A673 (cell line): ENCODE measurements around the gene AKAP14. TPM values are rescaled to one million over a fixed set of nuclear protein-coding genes. Genes with fewer than 3 reads are reported as not detected.
A peak's percentile ranks its signal among the peaks of the same experiment; 100 is the strongest.
"Not testable (repeated sequence)": the region's sequence is repeated elsewhere in the genome, so short reads cannot be mapped to it uniquely, and the experiment has no call there.

Experiments used
- BruUV-seq: library from RNA; stranded (reverse); fragments of 400-500 nt; replicated peaks from 2 replicates; lab custom pipeline; 2021; lab: Mats Ljungman, UMichigan
- CTCF ChIA-PET: fragments of 300-600 bp; sonication (Branson Sonifier 250); formaldehyde crosslinking; loops from one replicate; lab custom pipeline; 2022; ENCODE audit warnings: antibody characterized with exemption; lab: Charles Lee
- POLR2A ChIA-PET: fragments of 300-600 bp; sonication (Branson Sonifier 250); formaldehyde crosslinking; loops from one replicate; lab custom pipeline; 2022; ENCODE audit warnings: antibody characterized with exemption; ENCODE audit not compliant: low non-redundant PET; lab: Charles Lee
- DNase-seq: peaks from one replicate; pipeline ENCODE4 v3.0.0-alpha.2; 2015; ENCODE audit warnings: low spot score
- H3K27ac ChIP-seq: fragments of 200-600 bp; sonication (generic); 2 replicates; pipeline ENCODE4 v1.5.1; 2016; ENCODE audit warnings: mixed run types, low read depth, mild to moderate bottlenecking, mixed read lengths, antibody characterized with exemption, low read length; ENCODE audit not compliant: poor library complexity, severe bottlenecking
- H3K27me3 ChIP-seq: fragments of 200-600 bp; sonication (generic); replicated peaks from 2 replicates; pipeline ENCODE4 v1.6.1; 2017; ENCODE audit warnings: mixed run types, low read depth, mild to moderate bottlenecking, mixed read lengths, antibody characterized with exemption, low read length; ENCODE audit not compliant: insufficient read depth, poor library complexity
- H3K36me3 ChIP-seq: fragments of 200-600 bp; sonication (generic); 2 replicates; pipeline ENCODE4 v1.6.1; 2016; ENCODE audit warnings: mixed run types, mild to moderate bottlenecking, mixed read lengths, antibody characterized with exemption, low read length; ENCODE audit not compliant: insufficient read depth, poor library complexity, severe bottlenecking
- H3K4me1 ChIP-seq: fragments of 200-600 bp; sonication (generic); 2 replicates; pipeline ENCODE4 v1.6.1; 2017; ENCODE audit warnings: mixed run types, mild to moderate bottlenecking, mixed read lengths, antibody characterized with exemption, low read length; ENCODE audit not compliant: insufficient read depth, poor library complexity, severe bottlenecking
- H3K4me3 ChIP-seq: fragments of 200-600 bp; sonication (generic); 2 replicates; pipeline ENCODE4 v1.5.1; 2016; ENCODE audit warnings: low read depth, mixed run types, mild to moderate bottlenecking, mixed read lengths, low read length; ENCODE audit not compliant: poor library complexity, severe bottlenecking
- H3K9me3 ChIP-seq: fragments of 200-600 bp; sonication (generic); 2 replicates; pipeline ENCODE4 v1.6.1; 2016; ENCODE audit warnings: mixed run types, low read depth, mild to moderate bottlenecking, mixed read lengths, antibody characterized with exemption, low read length; ENCODE audit not compliant: poor library complexity, severe bottlenecking
- CTCF ChIP-seq: fragments of 300-800, 200-600 bp; sonication (generic); conservative IDR thresholded peaks from 2 replicates; pipeline ENCODE4 v1.5.1; 2017; ENCODE audit warnings: low read depth, mild to moderate bottlenecking, antibody characterized with exemption, low read length, moderate library complexity, mixed read lengths
- EZH2 ChIP-seq: fragments of 200-600 bp; sonication (generic); IDR thresholded peaks from 2 replicates; pipeline ENCODE4 v1.6.1; 2017; ENCODE audit warnings: borderline replicate concordance, low read depth, mild to moderate bottlenecking, mixed read lengths, antibody characterized with exemption, low read length; ENCODE audit not compliant: poor library complexity, severe bottlenecking
- intact Hi-C: fragments of 100-400 bp; cut with micrococcal nuclease; formaldehyde crosslinking; loops from one replicate; pipeline ENCODE4 v1.10.0; 2022; ENCODE audit not compliant: unreplicated experiment
- total RNA-seq: library from RNA; stranded (reverse); gene quantifications from 2 replicates; pipeline ENCODE4 v1.2.3, GENCODE V29; 2021

AKAP14 gene
- total RNA-seq, 1 experiment from 2014 or later = not detected

DNA sequence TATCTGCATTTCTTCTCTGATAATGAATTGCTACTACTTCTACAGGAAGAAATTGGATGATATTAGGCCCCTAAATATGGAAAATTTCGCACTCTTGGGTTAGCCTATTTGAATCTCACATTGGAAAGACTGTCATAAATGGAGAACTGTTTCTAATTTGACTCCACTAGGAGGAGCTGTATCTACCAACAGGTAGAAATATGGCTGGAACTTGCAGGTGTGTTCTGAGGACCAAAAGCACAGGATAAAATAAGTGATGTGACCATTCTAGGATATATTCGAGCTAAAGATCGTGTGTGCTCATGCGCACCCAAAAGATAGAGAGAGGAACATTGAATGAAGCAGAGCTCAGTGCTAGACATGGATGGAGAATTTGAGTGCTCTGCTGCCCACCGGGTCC lies 52.7 kb downstream of the AKAP14 start:
- Histone ChIP-seq H3K4me1 (no peaks in the 10 kb centered on the region), H3K27me3 (peaks cover 5% of the 10 kb centered on the region), H3K4me3 (no peak overlapping the region), H3K27ac (no peak overlapping the region), H3K36me3 (no peaks in the 10 kb centered on the region), H3K9me3 (no peaks in the 10 kb centered on the region)
- no peak for DNase-seq
- ChIA-PET POLR2A (no interaction called here), CTCF (no interaction called here)
- no TSS peak for BruUV-seq
- TF ChIP-seq EZH2 (no peak), CTCF (peak; percentile 27; the same call in 1 of the 2 replicates)
- intact Hi-C loops = no loop called here

DNA sequence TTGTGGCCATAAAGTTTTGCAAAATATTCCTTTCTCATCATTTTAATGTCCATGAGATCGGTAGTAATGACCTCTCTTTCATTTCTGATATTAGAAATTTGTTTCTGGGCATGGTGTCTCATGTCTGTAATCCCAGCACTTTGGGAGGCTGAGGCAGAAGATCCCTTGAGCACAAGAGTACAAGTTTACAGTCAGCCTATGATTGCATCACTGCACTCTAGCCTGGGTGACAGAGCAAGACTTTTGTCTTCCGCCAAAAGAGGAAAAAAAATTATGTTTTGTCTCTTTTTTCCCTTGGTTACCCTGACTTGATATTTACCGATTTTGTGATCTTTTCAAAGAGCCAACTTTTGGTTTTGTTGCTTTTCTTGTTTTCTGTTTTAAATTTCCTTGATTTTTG lies 58.7 kb downstream of the AKAP14 start:
- H3K4me3 ChIP-seq = no peak overlapping the region
- POLR2A ChIA-PET = no interaction called here
- H3K27me3 ChIP-seq = peaks cover 8% of the 10 kb centered on the region
- no peak overlapping the region for H3K27ac ChIP-seq
- CTCF ChIA-PET = no interaction called here
- no peaks in the 10 kb centered on the region for H3K36me3 ChIP-seq
- no peak for TF ChIP-seq EZH2
- no peak for TF ChIP-seq CTCF
- BruUV-seq = no TSS peak
- no peaks in the 10 kb centered on the region for H3K4me1 ChIP-seq
- no peak for DNase-seq
- no peaks in the 10 kb centered on the region for H3K9me3 ChIP-seq
- intact Hi-C loops = no loop called here

DNA sequence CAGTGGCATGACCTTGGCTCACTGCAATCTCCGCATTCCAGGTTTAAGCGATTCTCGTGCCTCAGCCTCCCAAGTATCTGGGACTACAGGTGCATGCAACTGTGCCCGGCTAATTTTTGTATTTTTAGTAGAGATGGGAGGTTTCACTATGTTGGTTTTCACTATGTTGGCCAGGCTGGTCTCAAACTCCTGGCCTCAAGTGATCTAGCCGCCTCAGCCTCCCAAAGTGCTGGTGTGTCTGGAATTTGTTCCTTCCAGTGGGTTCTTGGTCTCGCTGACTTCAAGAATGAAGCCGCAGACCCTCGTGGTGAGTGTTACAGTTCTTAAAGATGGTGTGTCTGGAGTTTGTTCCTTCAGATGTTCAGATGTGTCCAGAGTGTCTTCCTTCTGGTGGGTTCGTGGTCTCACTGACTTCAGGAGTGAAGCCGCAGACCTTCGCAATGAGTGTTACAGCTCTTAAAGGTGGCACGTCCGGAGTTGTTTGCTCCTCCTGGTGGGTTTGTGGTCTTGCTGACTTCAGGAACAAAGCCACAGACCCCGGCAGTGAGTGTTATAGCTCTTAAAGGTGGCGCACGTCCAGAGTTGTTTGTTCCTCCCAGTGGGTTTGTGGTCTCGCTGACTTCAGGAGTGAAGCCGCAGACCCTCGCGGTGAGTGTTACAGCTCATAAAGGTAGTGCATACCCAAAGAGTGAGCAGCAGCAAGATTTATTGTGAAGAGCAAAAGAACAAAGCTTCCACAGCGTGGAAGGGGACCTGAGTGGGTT lies 60.3 kb downstream of the AKAP14 start:
- intact Hi-C loops, DNase-seq, H3K27me3 ChIP-seq, H3K4me3 ChIP-seq, BruUV-seq, POLR2A ChIA-PET, H3K4me1 ChIP-seq, H3K9me3 ChIP-seq, H3K36me3 ChIP-seq, H3K27ac ChIP-seq, CTCF ChIA-PET: not testable (repeated sequence)

- DNase-seq = no peak
- Histone ChIP-seq H3K36me3 (no peaks in the 10 kb centered on the region), H3K27ac (no peak overlapping the region), H3K27me3 (no peaks in the 10 kb centered on the region), H3K4me1 (no peaks in the 10 kb centered on the region), H3K4me3 (no peak overlapping the region), H3K9me3 (no peaks in the 10 kb centered on the region)
- no TSS peak for BruUV-seq
- CTCF ChIA-PET = no interaction called here
- intact Hi-C loops = no loop called here
- POLR2A ChIA-PET = interaction anchor here (0.7 kb wide), 1 partner anchor 1677 kb away, joined by 4 read pairs; no protein-coding TSS in a partner anchor
- no peak for TF ChIP-seq EZH2
- no peak for TF ChIP-seq CTCF
These were observed 64.9 kb downstream of the AKAP14 start for GRCh38 chrX:119960625-119961024.

GRCh38 chrX:119966837-119967236 lies 71.1 kb downstream of the AKAP14 start:
- H3K9me3 ChIP-seq, POLR2A ChIA-PET, BruUV-seq, intact Hi-C loops, H3K36me3 ChIP-seq, H3K27me3 ChIP-seq, H3K4me1 ChIP-seq, H3K27ac ChIP-seq, H3K4me3 ChIP-seq, CTCF ChIA-PET, DNase-seq: not testable (repeated sequence)
